DOHH2 (cell line): ENCODE data around the gene ZSCAN18.

Experiments
- CTCF ChIP-seq: fragments of 200-600 bp; sonication (generic); IDR thresholded peaks from one replicate; pipeline ENCODE4 v1.5.1; 2014; ENCODE audit warnings: antibody characterized with exemption, mild to moderate bottlenecking, low read depth, low read length; ENCODE audit not compliant: poor library complexity, severe bottlenecking
- EZH2phosphoT487 ChIP-seq: fragments of 200-600 bp; sonication (generic); IDR thresholded peaks from 2 replicates; pipeline ENCODE4 v1.6.1; 2017; ENCODE audit warnings: borderline replicate concordance, mild to moderate bottlenecking, antibody characterized with exemption, low read length, moderate library complexity, mixed read lengths

DNA sequence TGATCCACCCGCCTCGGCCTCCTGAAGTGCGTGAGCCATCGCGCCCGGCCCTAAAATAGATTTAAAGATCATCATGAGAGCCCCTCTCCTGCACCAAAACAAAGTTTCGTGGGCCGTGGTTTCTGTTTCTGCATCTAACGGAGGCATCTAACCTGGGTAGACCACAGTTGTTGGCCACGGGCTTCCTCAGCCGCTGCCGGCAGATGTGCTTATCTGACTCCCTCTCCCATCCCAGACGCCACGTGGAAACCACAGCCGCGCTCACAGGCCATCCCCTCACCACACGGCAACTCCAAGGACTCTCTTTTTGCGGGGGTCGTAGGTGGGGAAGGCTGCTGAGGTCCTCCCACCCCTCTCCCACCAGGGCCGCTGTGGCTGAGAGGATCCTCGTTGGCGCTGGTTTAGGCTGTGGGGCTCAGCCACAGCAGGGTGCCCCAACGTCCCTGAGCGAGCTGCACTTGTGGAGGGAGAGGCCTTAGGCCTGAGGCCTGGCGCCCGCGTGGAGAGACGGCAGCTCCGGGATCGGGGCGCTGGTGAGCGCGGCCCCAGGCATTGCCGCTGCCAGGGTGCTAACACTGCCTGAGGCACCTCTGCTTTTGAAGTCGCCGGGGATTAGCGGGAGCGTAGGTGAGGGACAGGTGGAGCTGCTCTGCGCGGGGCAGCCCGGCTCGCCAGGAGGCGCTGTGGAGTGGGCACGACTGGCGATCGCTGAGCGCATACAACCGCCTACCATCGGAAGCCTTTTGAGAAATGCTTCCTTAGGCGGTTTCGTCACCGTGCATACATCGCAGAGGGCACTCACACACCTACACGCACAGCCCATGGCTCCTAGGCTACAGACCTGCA is 55.3 kb downstream of the ZSCAN18 start:
- TF ChIP-seq CTCF (no peak), EZH2phosphoT487 (no peak)
